Lower leg skin (tissue), 4 donors: Measurements from ENCODE around the gene C7. TPM values are rescaled to one million over a fixed set of nuclear protein-coding genes. Genes with fewer than 3 reads are reported as not detected.
"Not testable (repeated sequence)": the region's sequence is repeated elsewhere in the genome, so short reads cannot be mapped to it uniquely, and the experiment has no call there.

Experiments
- DNase-seq, 2 donors: peaks; one replicate each; pipeline ENCODE4 v3.0.0-alpha.2; 2019; ENCODE audit warnings: low spot score in 2 of 2
- H3K4me3 ChIP-seq: fragments of 200-600 bp; sonication (generic); 2 replicates; pipeline ENCODE4 v1.5.1; 2017; ENCODE audit warnings: mild to moderate bottlenecking, low read depth; ENCODE audit not compliant: poor library complexity, severe bottlenecking
- CTCF ChIP-seq, 3 donors: fragments of 450-650 bp; IDR thresholded peaks; one replicate each; pipeline ENCODE4 v1.5.1; 2016; ENCODE audit warnings: antibody characterized with exemption in 3 of 3, mild to moderate bottlenecking in 3 of 3, moderate library complexity in 2 of 3
- POLR2A ChIP-seq, 2 donors: fragments of 450-650 bp; IDR thresholded peaks; one replicate each; pipeline ENCODE4 v1.6.1; 2016 to 2017; ENCODE audit warnings: antibody characterized with exemption in 2 of 2, mild to moderate bottlenecking in 1 of 2, moderate library complexity in 1 of 2
- WGBS, 2 donors: methylation state at CpG; one replicate each; pipeline ENCODE4 v1.1.5; 2018; 5-methylcytosine and 5-hydroxymethylcytosine counted together
- intact Hi-C: fragments of 100-400 bp; cut with DNase I; formaldehyde crosslinking; loops from one replicate; pipeline ENCODE4 v1.15.0; 2023; ENCODE audit warnings: low total_unique reads
- total RNA-seq, 4 donors: library from RNA; depleted of rRNA; stranded (reverse); fragments of >200 nt; gene quantifications; one replicate each; pipeline ENCODE4 v1.1.0, GENCODE V29; 2016

Gene C7
- total RNA-seq, 4 donors from 2014 or later: 7.8 to 47.7 (median 15.2) TPM

- intact Hi-C loops: no loop called here
- H3K4me3 ChIP-seq: no peak overlapping the region
- DNase-seq: no peak
- TF ChIP-seq POLR2A (IDR thresholded peaks at IDR 0.05): no peak
- no peak for TF ChIP-seq CTCF (IDR thresholded peaks at IDR 0.05)
- WGBS, 2 donors: 80 to 90% methylated on average over 3 of the region's 3 CpGs
Observed at GRCh38 chr5:40873286-40873880, 35.9 kb upstream of the C7 start.

- intact Hi-C loops: no loop called here
- TF ChIP-seq CTCF (IDR thresholded peaks at IDR 0.05) (no peak), POLR2A (IDR thresholded peaks at IDR 0.05) (no peak)
- DNase-seq: no peak
- WGBS, 2 donors: 77 to 80% methylated on average over 3 of the region's 3 CpGs
- H3K4me3 ChIP-seq: no peak overlapping the region
Observed at GRCh38 chr5:40875958-40876357, 33.3 kb upstream of the C7 start.

- intact Hi-C loops: no loop called here
- TF ChIP-seq POLR2A (IDR thresholded peaks at IDR 0.05): no peak
- no peak for DNase-seq
- WGBS, 2 donors: 69 to 80% methylated on average over 6 of the region's 6 CpGs
- H3K4me3 ChIP-seq: no peak overlapping the region
Observed at GRCh38 chr5:40877371-40877988, 31.8 kb upstream of the C7 start.

- WGBS, 2 donors: 34 to 35% methylated on average over 10 of the region's 10 CpGs
- DNase-seq: no peak
- TF ChIP-seq POLR2A (IDR thresholded peaks at IDR 0.05) (no peak), CTCF (IDR thresholded peaks at IDR 0.05) (no peak)
- H3K4me3 ChIP-seq: no peak overlapping the region
- intact Hi-C loops: no loop called here
Observed at GRCh38 chr5:40879163-40879942, 29.9 kb upstream of the C7 start.

GRCh38 chr5:40882291-40882690 is 27.0 kb upstream of the C7 start:
- no peak overlapping the region for H3K4me3 ChIP-seq
- WGBS, 2 donors: 83 to 89% methylated on average over 4 of the region's 4 CpGs
- TF ChIP-seq POLR2A (IDR thresholded peaks at IDR 0.05) (no peak), CTCF (IDR thresholded peaks at IDR 0.05) (no peak)
- DNase-seq: no peak
- intact Hi-C loops: no loop called here

GRCh38 chr5:40883051-40883450 is 26.2 kb upstream of the C7 start:
- DNase-seq: not testable (repeated sequence)
- WGBS, 2 donors: 42 to 49% methylated on average over 1 of the region's 1 CpG

GRCh38 chr5:40895440-40896425 is 13.6 kb upstream of the C7 start:
- WGBS, 2 donors: 78 to 80% methylated on average over 10 of the region's 10 CpGs
- H3K4me3 ChIP-seq, intact Hi-C loops, DNase-seq: not testable (repeated sequence)

More at GRCh38 chr5:40883051-40883450, 26.2 kb upstream of the C7 start:
- intact Hi-C loops, H3K4me3 ChIP-seq: not testable (repeated sequence)
